H9 (cell line): ENCODE measurements around the gene GNAO1. TPM values are rescaled to one million over a fixed set of nuclear protein-coding genes. Genes with fewer than 3 reads are reported as not detected.
A peak's percentile ranks its signal among the peaks of the same experiment; 100 is the strongest.

Experiments
- DNase-seq: peaks from one replicate; pipeline ENCODE4 v3.0.0-alpha.2; 2017
- H2AFZ ChIP-seq: one replicate; pipeline ENCODE4 v1.6.1; 2013; ENCODE audit warnings: mild to moderate bottlenecking, low read length, control low read depth, moderate library complexity
- H2AK5ac ChIP-seq: 2 replicates; pipeline ENCODE4 v1.6.1; 2013; ENCODE audit warnings: low read length, control low read depth, mixed read lengths; ENCODE audit not compliant: insufficient read length
- H2BK120ac ChIP-seq: one replicate; pipeline ENCODE4 v1.6.1; 2013; ENCODE audit warnings: low read depth, mild to moderate bottlenecking, low read length, control low read depth, inconsistent platforms; ENCODE audit not compliant: poor library complexity, severe bottlenecking
- H2BK12ac ChIP-seq: 2 replicates; pipeline ENCODE4 v1.6.1; 2013; ENCODE audit warnings: low read length, control low read depth, mixed read lengths, low read depth; ENCODE audit not compliant: insufficient read length
- H2BK15ac ChIP-seq: 2 replicates; pipeline ENCODE4 v1.6.1; 2013; ENCODE audit warnings: low read depth, low read length, control low read depth
- H2BK20ac ChIP-seq: one replicate; pipeline ENCODE4 v1.6.1; 2013; ENCODE audit warnings: low read depth, mild to moderate bottlenecking, low read length, control low read depth, inconsistent platforms; ENCODE audit not compliant: poor library complexity, severe bottlenecking
- H2BK5ac ChIP-seq: 2 replicates; pipeline ENCODE4 v1.6.1; 2013; ENCODE audit warnings: low read length, control low read depth, mixed read lengths; ENCODE audit not compliant: insufficient read length
- H3K14ac ChIP-seq: 2 replicates; pipeline ENCODE4 v1.6.1; 2013; ENCODE audit warnings: low read length, control low read depth; ENCODE audit not compliant: insufficient read depth
- H3K18ac ChIP-seq: 2 replicates; pipeline ENCODE4 v1.6.1; 2013; ENCODE audit warnings: low read depth, mild to moderate bottlenecking, mixed read lengths, low read length, control low read depth; ENCODE audit not compliant: insufficient read length
- H3K23ac ChIP-seq: 2 replicates; pipeline ENCODE4 v1.6.1; 2013; ENCODE audit warnings: low read length, control low read depth, mixed read lengths, low read depth; ENCODE audit not compliant: insufficient read length
- H3K23me2 ChIP-seq: 2 replicates; pipeline ENCODE4 v1.6.1; 2013; ENCODE audit warnings: low read depth, mild to moderate bottlenecking, mixed read lengths, low read length, control low read depth; ENCODE audit not compliant: insufficient read length, poor library complexity, severe bottlenecking
- H3K27ac ChIP-seq: 2 replicates; pipeline ENCODE4 v1.5.1; 2013; ENCODE audit warnings: low read length, control low read depth, mixed read lengths, low read depth; ENCODE audit not compliant: insufficient read length
- H3K27me3 ChIP-seq: 2 replicates; pipeline ENCODE4 v1.6.1; 2013; ENCODE audit warnings: low read length, control low read depth, inconsistent platforms; ENCODE audit not compliant: insufficient read depth
- H3K4ac ChIP-seq: 2 replicates; pipeline ENCODE4 v1.6.1; 2013; ENCODE audit warnings: low read depth, mild to moderate bottlenecking, control low read depth, inconsistent platforms, low read length, moderate library complexity
- H3K4me1 ChIP-seq: 2 replicates; pipeline ENCODE4 v1.6.1; 2013; ENCODE audit warnings: low read length, control low read depth, inconsistent platforms; ENCODE audit not compliant: insufficient read depth
- H3K4me2 ChIP-seq: 2 replicates; pipeline ENCODE4 v1.6.1; 2013; ENCODE audit warnings: low read length, control low read depth, mixed read lengths; ENCODE audit not compliant: insufficient read length, insufficient read depth
- H3K56ac ChIP-seq: 2 replicates; pipeline ENCODE4 v1.6.1; 2013; ENCODE audit warnings: low read depth, mild to moderate bottlenecking, mixed read lengths, low read length, control low read depth; ENCODE audit not compliant: insufficient read length
- H3K79me1 ChIP-seq: 2 replicates; pipeline ENCODE4 v1.6.1; 2013; ENCODE audit warnings: low read depth, mild to moderate bottlenecking, moderate library complexity, low read length, control low read depth, inconsistent platforms; ENCODE audit not compliant: insufficient read depth, poor library complexity, severe bottlenecking
- H3K79me2 ChIP-seq: 2 replicates; pipeline ENCODE4 v1.6.1; 2013; ENCODE audit warnings: low read length, control low read depth, inconsistent platforms; ENCODE audit not compliant: insufficient read depth
- H3K9ac ChIP-seq: 2 replicates; pipeline ENCODE4 v1.6.1; 2013; ENCODE audit warnings: low read length, control low read depth, mixed read lengths; ENCODE audit not compliant: insufficient read length; ENCODE audit errors: extremely low read depth
- H3K9me3 ChIP-seq: one replicate; pipeline ENCODE4 v1.6.1; 2013; ENCODE audit warnings: low read depth, low read length, inconsistent platforms; ENCODE audit not compliant: control insufficient read depth
- H3T11ph ChIP-seq: one replicate; pipeline ENCODE4 v1.6.1; 2013; ENCODE audit warnings: mild to moderate bottlenecking, low read length, control low read depth, inconsistent platforms
- H4K20me1 ChIP-seq: one replicate; pipeline ENCODE4 v1.6.1; 2013; ENCODE audit not compliant: control insufficient read depth, insufficient read length, insufficient read depth
- H4K5ac ChIP-seq: 2 replicates; pipeline ENCODE4 v1.6.1; 2013; ENCODE audit warnings: low read depth, mild to moderate bottlenecking, mixed read lengths, low read length, control low read depth; ENCODE audit not compliant: insufficient read length
- H4K8ac ChIP-seq: replicated peaks from 2 replicates; pipeline ENCODE4 v1.6.1; 2013; ENCODE audit warnings: low read length, control low read depth, mixed read lengths, low read depth; ENCODE audit not compliant: insufficient read length
- H4K91ac ChIP-seq: 2 replicates; pipeline ENCODE4 v1.6.1; 2013; ENCODE audit warnings: low read depth, mild to moderate bottlenecking, moderate library complexity, mixed read lengths, low read length, control low read depth; ENCODE audit not compliant: insufficient read length
- H3K27ac Mint-ChIP-seq, 3 experiments: 2 replicates in 2 of 3; 3 replicates in 1 of 3; pipeline ENCODE4 v1.8.0; 2020 to 2021; ENCODE audit warnings: mixed read lengths in 3 of 3, mild to moderate bottlenecking in 1 of 3, moderate library complexity in 1 of 3
- H3K27me3 Mint-ChIP-seq: 2 replicates; pipeline ENCODE4 v1.8.0; 2021; ENCODE audit warnings: low read depth, mild to moderate bottlenecking, moderate library complexity, mixed read lengths
- H3K36me3 Mint-ChIP-seq, 3 experiments: 2 replicates in 2 of 3; 3 replicates in 1 of 3; pipeline ENCODE4 v1.8.0; 2020 to 2021; ENCODE audit warnings: low read depth in 3 of 3, mixed read lengths in 3 of 3; ENCODE audit not compliant: insufficient read depth in 1 of 3
- H3K4me1 Mint-ChIP-seq, 2 experiments: 2 replicates each; pipeline ENCODE4 v1.8.0; 2020; ENCODE audit warnings: mixed read lengths in 2 of 2
- H3K4me3 Mint-ChIP-seq, 2 experiments: 2 replicates in 1 of 2; 3 replicates in 1 of 2; pipeline ENCODE4 v1.8.0; 2020 to 2021; ENCODE audit warnings: mild to moderate bottlenecking in 2 of 2, mixed read lengths in 2 of 2, moderate library complexity in 1 of 2
- H3K9me3 Mint-ChIP-seq, 2 experiments: 2 replicates in 1 of 2; 3 replicates in 1 of 2; pipeline ENCODE4 v1.8.0; 2020; ENCODE audit warnings: mild to moderate bottlenecking in 2 of 2, mixed read lengths in 2 of 2, moderate library complexity in 1 of 2
- WGBS: extraction: QIAGEN DNeasy Blood & Tissue Kit; methylation state at CpG from one replicate; pipeline ENCODE4 v1.1.7; 2013; ENCODE audit warnings: missing lambda C conversion rate, low lambda C conversion rate, mixed read lengths; ENCODE audit not compliant: insufficient read length; ENCODE audit errors: extremely low coverage; 5-methylcytosine and 5-hydroxymethylcytosine counted together
- long read RNA-seq: library from polyadenylated mRNA; unstranded; transcript quantifications from one replicate; pipeline ENCODE4 v2.0.0, GENCODE V29; 2020
- total RNA-seq: library from RNA; stranded (reverse); gene quantifications from 2 replicates; pipeline ENCODE4 v1.2.1, GENCODE V29; 2021
- TF ChIP-seq, protein P1 (sequence below): fragments of 200-600 bp; sonication (generic); conservative IDR thresholded peaks from 3 replicates; pipeline ENCODE4 v1.8.0; 2021; ENCODE audit warnings: antibody characterized with exemption, mild to moderate bottlenecking

Gene GNAO1
- 16.9 and 17.0 TPM in 2 replicates for total RNA-seq
- long read RNA-seq: 0 reads

DNA sequence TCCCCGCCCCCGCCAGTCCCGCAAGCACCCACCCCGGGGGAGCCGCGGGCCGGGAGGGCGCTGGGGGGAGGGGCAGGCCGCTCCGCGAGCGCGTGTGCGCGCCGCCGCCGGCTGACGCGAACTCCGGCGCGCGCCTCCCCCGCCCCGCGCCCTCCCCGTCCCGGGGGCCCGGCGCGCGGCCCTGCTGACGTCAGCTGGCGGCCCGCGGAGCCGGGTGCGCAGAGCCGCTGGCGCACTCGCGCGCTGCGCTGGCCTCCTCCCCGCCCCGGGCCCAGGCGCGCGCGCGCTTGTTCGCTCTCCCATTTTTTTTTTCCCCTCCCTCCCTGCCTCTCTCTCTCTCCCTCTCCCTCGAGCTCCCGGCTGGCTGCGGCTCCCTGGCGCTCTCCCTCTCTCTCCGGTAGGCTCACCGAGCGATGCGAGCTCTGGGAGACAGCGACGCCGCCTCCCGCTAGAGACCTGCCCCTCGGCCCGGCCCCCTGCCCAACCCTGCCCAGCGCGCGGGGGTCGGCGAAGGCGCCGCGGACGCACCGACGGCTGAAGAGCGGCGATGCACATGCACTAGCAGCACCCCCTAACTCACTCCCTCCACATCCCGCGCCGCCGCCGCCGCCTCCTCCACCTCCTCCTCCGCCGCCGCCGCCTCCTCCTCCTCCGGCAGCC is at the start of gene GNAO1:
Gene GNAO1, plus strand, starts transcription at position 334 of the 660 bp plus-strand sequence. CDS start 747 bp downstream, outside the sequence.
- H3K36me3 Mint-ChIP-seq: no peaks in the 10 kb centered on the region; a peak in 1 of 7 replicates

More for the DNA sequence above, at the start of gene GNAO1:
- no peak within 1 kb of the TSS for H4K5ac ChIP-seq
- WGBS: no CpG with 5 or more reads among the region's 91 CpGs
- peak within 1 kb of the TSS in 2 of 3 experiments; percentile 53 to 55; a peak in 2 of 7 replicates for H3K27ac Mint-ChIP-seq
- H2AK5ac ChIP-seq: no peak within 1 kb of the TSS
- H4K8ac ChIP-seq: no peak within 1 kb of the TSS
- TF ChIP-seq, protein P1, sequence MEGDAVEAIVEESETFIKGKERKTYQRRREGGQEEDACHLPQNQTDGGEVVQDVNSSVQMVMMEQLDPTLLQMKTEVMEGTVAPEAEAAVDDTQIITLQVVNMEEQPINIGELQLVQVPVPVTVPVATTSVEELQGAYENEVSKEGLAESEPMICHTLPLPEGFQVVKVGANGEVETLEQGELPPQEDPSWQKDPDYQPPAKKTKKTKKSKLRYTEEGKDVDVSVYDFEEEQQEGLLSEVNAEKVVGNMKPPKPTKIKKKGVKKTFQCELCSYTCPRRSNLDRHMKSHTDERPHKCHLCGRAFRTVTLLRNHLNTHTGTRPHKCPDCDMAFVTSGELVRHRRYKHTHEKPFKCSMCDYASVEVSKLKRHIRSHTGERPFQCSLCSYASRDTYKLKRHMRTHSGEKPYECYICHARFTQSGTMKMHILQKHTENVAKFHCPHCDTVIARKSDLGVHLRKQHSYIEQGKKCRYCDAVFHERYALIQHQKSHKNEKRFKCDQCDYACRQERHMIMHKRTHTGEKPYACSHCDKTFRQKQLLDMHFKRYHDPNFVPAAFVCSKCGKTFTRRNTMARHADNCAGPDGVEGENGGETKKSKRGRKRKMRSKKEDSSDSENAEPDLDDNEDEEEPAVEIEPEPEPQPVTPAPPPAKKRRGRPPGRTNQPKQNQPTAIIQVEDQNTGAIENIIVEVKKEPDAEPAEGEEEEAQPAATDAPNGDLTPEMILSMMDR: no peak
- peaks cover 2% of the 10 kb centered on the region; the same call in 1 of the 2 replicates for H3K27me3 ChIP-seq
- H3K23me2 ChIP-seq: peaks cover 28% of the 10 kb centered on the region
- no peak within 1 kb of the TSS for H2BK20ac ChIP-seq
- no peak within 1 kb of the TSS for H2BK15ac ChIP-seq
- peak; percentile 71 for DNase-seq
- H3K9me3 Mint-ChIP-seq: no peaks in the 10 kb centered on the region; a peak in 1 of 5 replicates
- no peak within 1 kb of the TSS for H2BK12ac ChIP-seq
- H3K4me1 ChIP-seq: peaks cover 9% of the 10 kb centered on the region; the same call in 1 of the 2 replicates
- no peak within 1 kb of the TSS for H4K91ac ChIP-seq
- no peak within 1 kb of the TSS for H2AFZ ChIP-seq
- H3K79me2 ChIP-seq: no peaks in the 10 kb centered on the region
- peak within 1 kb of the TSS; percentile 7 for H3K9ac ChIP-seq
- peaks cover 63% of the 10 kb centered on the region for H3K27me3 Mint-ChIP-seq
- H3K4me3 Mint-ChIP-seq: peak within 1 kb of the TSS; percentile 78 to 85
- H3K79me1 ChIP-seq: no peaks in the 10 kb centered on the region
- no peak within 1 kb of the TSS for H3K4ac ChIP-seq
- no peak within 1 kb of the TSS for H3K23ac ChIP-seq
- no peaks in the 10 kb centered on the region for H4K20me1 ChIP-seq
- H3K9me3 ChIP-seq: no peaks in the 10 kb centered on the region
- H2BK120ac ChIP-seq: no peak within 1 kb of the TSS
- peak within 1 kb of the TSS; percentile 94 for H3K4me2 ChIP-seq
- H3K27ac ChIP-seq: no peak within 1 kb of the TSS
- H3K4me1 Mint-ChIP-seq: peaks cover 28 to 42% of the 10 kb centered on the region in 2 experiments
- no peak within 1 kb of the TSS for H2BK5ac ChIP-seq
- no peak within 1 kb of the TSS for H3T11ph ChIP-seq
- H3K56ac ChIP-seq: no peak within 1 kb of the TSS
- H3K18ac ChIP-seq: peak within 1 kb of the TSS; percentile 86
- H3K14ac ChIP-seq: peak within 1 kb of the TSS; percentile 87; the same call in 1 of the 2 replicates
